Stimulated activated naive CD8-positive, alpha-beta T cell treated with anti-CD3 and anti-CD28 coated beads, Interleukin-15, amount 100 ng/mL, for 72 hours (primary cell): ENCODE data around the gene PAX4.

Experiments
- ATAC-seq: fragments of 150-1000 bp; cut with Tn5 transposase; 2 replicates; pipeline ENCODE4 v1.10.0; 2021; ENCODE audit warnings: mild to moderate bottlenecking, moderate library complexity
- DNase-seq, 2 donors: peaks; one replicate each; pipeline ENCODE4 v3.0.0; 2021 to 2022
- H3K27ac Mint-ChIP-seq, 2 donors: one replicate each; pipeline ENCODE4 v1.8.0; 2022; ENCODE audit warnings: mild to moderate bottlenecking in 2 of 2, mixed read lengths in 2 of 2, moderate library complexity in 2 of 2
- H3K27me3 Mint-ChIP-seq: one replicate; pipeline ENCODE4 v1.8.0; 2022; ENCODE audit warnings: mixed read lengths
- H3K4me1 Mint-ChIP-seq: one replicate; pipeline ENCODE4 v1.8.0; 2022; ENCODE audit warnings: mild to moderate bottlenecking, mixed read lengths
- H3K4me3 Mint-ChIP-seq, 2 donors: one replicate each; pipeline ENCODE4 v1.8.0; 2022; ENCODE audit warnings: mild to moderate bottlenecking in 2 of 2, mixed read lengths in 2 of 2, moderate library complexity in 1 of 2
- H3K9me3 Mint-ChIP-seq, 2 donors: one replicate each; pipeline ENCODE4 v1.8.0; 2022; ENCODE audit warnings: mixed read lengths in 2 of 2

The PAX4 gene, protein sequence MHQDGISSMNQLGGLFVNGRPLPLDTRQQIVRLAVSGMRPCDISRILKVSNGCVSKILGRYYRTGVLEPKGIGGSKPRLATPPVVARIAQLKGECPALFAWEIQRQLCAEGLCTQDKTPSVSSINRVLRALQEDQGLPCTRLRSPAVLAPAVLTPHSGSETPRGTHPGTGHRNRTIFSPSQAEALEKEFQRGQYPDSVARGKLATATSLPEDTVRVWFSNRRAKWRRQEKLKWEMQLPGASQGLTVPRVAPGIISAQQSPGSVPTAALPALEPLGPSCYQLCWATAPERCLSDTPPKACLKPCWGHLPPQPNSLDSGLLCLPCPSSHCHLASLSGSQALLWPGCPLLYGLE

DNA sequence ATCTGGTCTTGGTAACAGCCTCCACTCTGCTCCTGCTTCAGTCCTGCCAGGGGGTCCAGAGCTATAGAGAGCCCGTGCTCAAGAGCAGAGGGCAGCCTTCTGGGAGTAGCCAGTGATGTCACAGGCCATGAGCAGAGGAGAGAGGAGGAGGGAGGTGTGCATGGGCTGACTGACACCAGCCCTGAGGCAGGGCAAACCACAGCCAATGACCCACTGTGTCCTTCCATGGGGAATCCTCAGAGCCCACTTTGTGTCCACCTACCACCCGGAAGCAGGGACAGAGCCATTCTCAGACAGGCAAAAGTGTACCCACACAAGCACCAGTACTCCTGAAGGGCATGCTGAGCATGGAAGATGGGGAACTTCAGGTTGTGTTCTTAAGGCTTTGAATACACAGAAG, at the start of gene PAX4:
Gene PAX4, minus strand, starts transcription at position 101 of the 400 bp plus-strand sequence. CDS start 2,214 bp downstream, outside the sequence.
- DNase-seq = no peak
- no peak for ATAC-seq
- Mint-ChIP-seq H3K27ac (no peak within 1 kb of the TSS), H3K4me3 (no peak within 1 kb of the TSS), H3K9me3 (no peaks in the 10 kb centered on the region), H3K4me1 (peaks cover 17% of the 10 kb centered on the region), H3K27me3 (peaks cover 87% of the 10 kb centered on the region)

DNA sequence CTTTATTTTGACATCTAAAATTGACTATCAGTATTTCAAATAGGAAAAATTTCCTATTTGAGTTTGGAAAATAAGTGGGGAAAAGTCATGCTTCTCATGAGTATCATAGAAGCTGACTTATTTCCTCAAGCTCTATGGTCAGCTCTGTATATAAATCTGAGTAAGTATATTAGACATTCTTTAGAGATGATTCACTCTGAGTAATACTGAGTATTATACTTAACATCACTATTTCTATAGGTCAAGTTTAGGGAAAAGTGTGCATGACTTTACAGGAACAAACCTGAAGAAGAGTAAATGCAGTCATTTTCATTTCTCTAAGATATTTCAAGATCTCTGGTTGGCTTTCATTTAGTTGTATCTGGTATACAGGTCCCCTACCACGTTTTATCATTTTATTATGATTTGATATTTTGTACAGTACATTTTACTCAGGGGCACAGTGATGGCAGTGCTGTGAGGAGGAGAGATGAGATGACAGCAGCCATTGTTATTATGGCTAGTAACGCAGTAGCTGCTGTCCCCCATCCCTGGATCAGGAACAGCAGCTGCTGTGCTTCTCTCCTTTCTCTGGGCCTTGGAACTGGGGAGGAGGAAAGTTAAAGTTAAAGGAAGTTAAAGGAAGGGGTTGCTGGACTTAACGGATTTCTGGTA, 49.2 kb upstream of the PAX4 start:
- ATAC-seq (peak; percentile 88), DNase-seq (no peak)
- peak overlapping the region; percentile 1 to 86 for H3K27ac Mint-ChIP-seq
- H3K27me3 Mint-ChIP-seq = no peaks in the 10 kb centered on the region
- H3K4me3 Mint-ChIP-seq = no peak overlapping the region
- H3K9me3 Mint-ChIP-seq = no peaks in the 10 kb centered on the region
- H3K4me1 Mint-ChIP-seq = peaks cover 59% of the 10 kb centered on the region

DNA sequence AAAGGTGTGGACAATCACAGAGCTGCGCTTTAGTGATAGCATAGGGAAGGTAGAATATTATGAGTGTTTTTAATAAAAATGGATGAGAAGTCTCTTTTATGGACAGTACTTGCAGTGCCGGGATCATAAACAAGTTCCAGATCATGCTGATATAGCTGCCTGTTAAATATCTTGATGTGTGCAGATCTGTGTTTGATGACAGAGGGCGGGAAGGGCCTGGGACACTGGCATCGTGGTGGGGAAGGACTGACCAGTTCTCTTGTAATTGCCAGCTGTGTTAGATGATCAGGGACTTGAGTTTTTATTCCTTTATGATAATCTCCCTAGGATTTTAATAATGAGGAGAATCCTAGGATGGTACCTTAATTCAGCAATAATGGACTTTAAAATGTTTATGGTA, 48.7 kb upstream of the PAX4 start:
- no peak for DNase-seq
- H3K27me3 Mint-ChIP-seq = no peaks in the 10 kb centered on the region
- peak overlapping the region in 1 of 2 donors; percentile 72 for H3K27ac Mint-ChIP-seq
- H3K4me1 Mint-ChIP-seq = peaks cover 64% of the 10 kb centered on the region
- ATAC-seq = no peak
- peak overlapping the region in 1 of 2 donors; percentile 19 for H3K4me3 Mint-ChIP-seq
- H3K9me3 Mint-ChIP-seq = no peaks in the 10 kb centered on the region

DNA sequence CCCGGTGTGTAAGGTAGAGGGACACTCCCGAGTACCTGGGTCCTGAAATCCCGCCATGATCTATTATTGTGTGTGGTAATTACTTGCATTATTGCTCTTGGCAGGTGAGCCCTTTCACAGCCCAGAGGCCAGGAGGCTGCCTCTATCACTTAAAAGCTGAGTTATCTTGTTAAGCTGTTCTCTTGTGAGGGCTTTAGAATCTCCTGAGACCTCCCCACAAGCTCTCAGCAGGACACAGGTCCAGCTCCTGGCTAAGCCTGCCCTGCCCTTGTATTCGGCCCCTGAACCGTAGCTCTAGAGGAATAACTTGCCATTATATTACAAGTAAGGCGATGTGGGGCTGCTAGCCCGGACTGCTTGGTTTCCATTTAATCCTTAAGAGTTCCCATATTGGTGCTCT, 48.0 kb upstream of the PAX4 start:
- Mint-ChIP-seq H3K27ac (no peak overlapping the region), H3K4me3 (peak overlapping the region in 1 of 2 donors; percentile 19), H3K4me1 (peaks cover 70% of the 10 kb centered on the region), H3K27me3 (no peaks in the 10 kb centered on the region), H3K9me3 (no peaks in the 10 kb centered on the region)
- ATAC-seq (no peak), DNase-seq (no peak)

DNA sequence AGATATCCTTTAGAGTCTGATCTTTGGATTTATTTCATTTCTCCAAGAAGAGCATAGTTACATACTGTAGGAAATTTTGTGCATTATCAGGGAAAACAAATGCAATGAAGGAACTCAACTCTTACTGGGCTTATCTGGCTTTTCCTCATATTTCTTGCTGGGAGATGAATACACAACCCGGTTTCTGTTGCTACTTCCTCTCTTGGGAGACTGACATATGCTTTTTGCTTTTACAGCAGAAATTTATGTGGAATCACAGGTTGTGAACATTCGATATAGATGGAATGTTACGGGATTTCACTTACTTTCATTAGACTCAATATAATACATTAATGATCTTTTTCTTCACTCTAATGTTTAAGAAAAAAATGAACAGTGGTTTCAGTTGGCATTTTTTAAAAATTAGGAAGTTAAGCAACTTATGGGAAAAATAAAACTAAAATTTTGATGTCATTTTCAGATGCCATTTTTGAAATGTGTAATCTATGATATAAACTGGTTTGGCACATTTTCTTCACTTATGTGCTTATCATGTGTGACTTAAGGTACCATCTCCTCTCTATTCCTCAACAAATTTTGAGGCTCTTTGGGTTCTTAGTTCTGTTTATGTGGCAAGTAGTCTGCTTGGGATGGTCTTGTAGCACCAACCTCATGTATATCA, 41.2 kb upstream of the PAX4 start:
- DNase-seq = no peak
- no peak overlapping the region for H3K27ac Mint-ChIP-seq
- H3K9me3 Mint-ChIP-seq = no peaks in the 10 kb centered on the region
- H3K4me3 Mint-ChIP-seq = no peak overlapping the region
- ATAC-seq = no peak
- peaks cover 84% of the 10 kb centered on the region for H3K4me1 Mint-ChIP-seq
- no peaks in the 10 kb centered on the region for H3K27me3 Mint-ChIP-seq

DNA sequence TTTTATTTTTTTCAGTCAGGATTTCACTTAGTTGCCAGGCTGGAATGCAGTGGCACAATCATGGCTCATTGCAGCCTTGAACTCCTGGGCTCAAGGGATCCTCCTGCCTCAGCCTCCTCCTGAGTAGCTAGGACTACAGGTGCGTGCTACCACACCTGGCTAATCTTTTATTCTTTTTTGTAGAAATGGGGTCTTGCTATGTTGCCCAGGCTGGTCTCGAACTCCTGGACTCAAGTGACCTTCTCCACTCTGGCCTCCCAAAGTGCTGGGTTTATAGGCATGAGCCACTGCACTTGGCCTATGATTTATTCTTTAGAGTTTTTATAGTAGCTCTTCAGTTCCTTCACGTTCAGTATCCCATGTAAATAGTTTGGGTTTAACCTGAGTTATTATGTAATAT, 39.6 kb upstream of the PAX4 start:
- Mint-ChIP-seq H3K27me3 (no peaks in the 10 kb centered on the region), H3K4me3 (no peak overlapping the region), H3K27ac (peak overlapping the region in 1 of 2 donors; percentile 88), H3K9me3 (no peaks in the 10 kb centered on the region), H3K4me1 (peaks cover 86% of the 10 kb centered on the region)
- no peak for ATAC-seq
- no peak for DNase-seq

DNA sequence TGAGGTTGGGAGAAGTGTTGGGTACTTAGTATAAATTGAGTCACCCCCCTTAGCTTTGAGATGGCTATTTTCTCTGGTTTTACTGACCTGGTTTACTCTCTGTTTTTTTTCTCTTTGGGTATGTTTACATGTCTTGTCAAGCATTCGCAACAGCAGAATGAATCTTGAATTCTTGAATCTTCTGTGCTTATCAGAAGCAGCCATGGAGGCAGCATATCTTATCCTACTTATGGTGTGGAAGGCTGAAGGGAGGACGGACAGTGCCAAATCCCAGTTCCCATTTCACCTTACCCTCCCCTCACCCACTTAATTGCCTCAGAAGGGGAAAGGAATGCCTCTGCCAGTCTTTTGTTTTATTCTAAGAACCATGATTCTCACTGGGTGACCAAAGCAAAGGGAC, 37.8 kb upstream of the PAX4 start:
- Mint-ChIP-seq H3K27me3 (no peaks in the 10 kb centered on the region), H3K27ac (no peak overlapping the region), H3K4me1 (peaks cover 71% of the 10 kb centered on the region), H3K4me3 (no peak overlapping the region), H3K9me3 (no peaks in the 10 kb centered on the region)
- ATAC-seq (no peak), DNase-seq (no peak)

DNA sequence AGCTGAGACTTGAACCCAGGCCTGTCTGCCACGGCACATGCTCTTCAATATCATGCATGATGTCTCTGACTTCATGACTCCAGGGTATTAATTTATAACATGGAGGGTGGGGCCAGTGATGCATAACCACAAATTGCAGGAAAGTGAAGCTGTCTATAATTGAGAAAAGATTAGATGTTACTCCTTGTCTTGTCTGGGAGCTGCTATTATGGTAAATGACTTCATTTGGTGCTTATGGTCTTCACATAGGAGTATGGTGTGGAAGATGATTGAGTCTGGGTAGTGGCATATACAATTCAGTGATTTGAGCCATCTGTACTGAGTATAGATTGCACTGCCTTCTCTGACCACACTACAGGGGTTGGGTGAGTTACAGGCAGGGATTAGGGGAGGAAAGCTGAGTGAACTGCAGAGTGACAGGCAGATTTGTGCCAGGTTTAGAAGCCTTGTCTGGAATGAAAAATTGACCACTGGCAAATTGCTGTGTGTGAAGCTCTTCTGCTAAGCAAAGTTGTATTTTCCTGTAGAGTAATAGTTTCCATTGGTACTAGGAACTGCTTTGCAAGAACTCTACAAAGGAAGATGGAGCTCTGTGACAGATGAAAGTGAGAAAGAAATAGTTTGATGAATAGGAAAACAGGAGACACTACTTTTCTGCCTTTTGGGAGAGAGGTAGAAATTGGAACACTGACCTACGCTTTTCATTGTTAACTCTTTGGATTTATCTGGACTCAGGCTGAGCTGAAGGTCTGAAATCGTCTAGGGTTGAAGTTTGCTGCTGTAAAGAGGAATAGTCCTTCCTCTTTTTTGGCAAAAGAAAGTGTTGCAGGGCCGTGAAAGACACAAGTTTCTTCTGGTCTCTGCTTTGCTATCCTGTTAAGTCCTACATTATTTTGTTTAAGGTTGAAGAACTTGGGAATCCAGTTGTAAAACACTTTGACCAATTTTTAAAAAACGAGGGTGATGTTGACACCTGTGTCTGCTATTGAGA, 36.8 kb upstream of the PAX4 start:
- H3K9me3 Mint-ChIP-seq = no peaks in the 10 kb centered on the region
- peaks cover 61% of the 10 kb centered on the region for H3K4me1 Mint-ChIP-seq
- peak overlapping the region; percentile 14 to 70 for H3K27ac Mint-ChIP-seq
- H3K4me3 Mint-ChIP-seq = peak overlapping the region; percentile 97 to 100
- no peaks in the 10 kb centered on the region for H3K27me3 Mint-ChIP-seq
- ATAC-seq = no peak
- no peak for DNase-seq

DNA sequence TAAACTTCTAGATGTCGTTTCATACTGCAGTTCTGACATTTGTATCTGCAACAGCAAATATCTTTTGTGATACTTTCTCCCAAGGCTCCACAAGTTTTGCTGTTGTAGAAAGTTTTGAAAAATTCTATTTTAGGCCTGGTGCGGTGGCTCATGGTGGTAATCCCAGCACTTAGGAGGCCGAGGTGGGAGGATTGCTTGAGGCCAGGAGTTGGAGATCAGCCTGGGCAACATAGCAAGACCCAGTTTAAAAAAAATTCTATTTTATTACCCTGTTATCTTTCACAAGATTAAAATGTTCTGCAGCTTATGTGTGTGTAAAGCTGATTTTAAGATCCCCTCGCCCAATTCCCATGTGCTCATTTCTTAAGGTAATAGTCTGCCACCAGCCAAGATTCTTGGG, 35.5 kb upstream of the PAX4 start:
- DNase-seq = no peak
- H3K4me3 Mint-ChIP-seq = peak overlapping the region; percentile 97 to 100
- no peaks in the 10 kb centered on the region for H3K27me3 Mint-ChIP-seq
- H3K4me1 Mint-ChIP-seq = peaks cover 49% of the 10 kb centered on the region
- H3K27ac Mint-ChIP-seq = peak overlapping the region; percentile 81 to 98
- ATAC-seq = no peak
- H3K9me3 Mint-ChIP-seq = no peaks in the 10 kb centered on the region

DNA sequence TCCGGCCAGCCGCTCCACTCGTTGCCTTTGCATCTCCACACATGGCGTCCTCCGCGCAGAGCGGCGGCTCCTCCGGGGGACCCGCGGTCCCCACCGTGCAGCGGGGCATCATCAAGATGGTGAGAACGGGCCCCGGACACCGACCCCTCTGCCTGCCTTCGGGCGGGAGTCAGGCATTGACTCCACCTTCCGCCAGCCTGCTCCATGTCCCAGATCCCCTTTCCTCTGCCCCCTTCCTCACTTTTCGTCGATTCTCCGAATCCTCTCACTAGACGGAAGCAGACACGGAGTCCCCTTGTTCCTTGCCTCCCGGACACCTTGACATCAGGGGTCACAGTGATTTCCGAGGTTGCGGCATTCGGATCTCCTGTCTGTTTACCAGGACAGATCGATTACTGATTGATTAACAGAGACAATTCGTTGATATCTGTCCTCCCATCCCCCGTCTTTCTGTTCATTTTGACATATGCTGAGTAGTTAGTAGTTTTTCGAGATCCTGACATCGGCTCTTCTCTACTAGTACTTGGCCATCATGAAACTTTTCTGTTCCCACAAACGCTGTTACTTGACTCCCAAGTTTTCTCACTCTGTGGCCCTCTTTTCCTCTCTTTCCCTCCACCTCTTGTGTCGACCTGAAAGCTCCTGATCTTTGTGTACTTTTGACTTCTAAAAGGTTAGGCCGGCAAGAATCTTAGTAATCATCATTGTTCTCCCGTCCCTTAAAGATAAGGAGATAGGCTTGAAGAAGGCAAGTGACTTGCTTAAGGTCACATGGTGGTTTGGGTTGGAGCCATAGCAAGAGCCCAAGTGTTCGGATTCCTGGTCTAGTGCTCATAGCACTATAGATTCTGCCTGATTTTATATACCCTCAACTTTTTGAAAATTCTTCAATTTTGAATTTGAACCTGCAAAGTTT, 34.6 kb upstream of the PAX4 start:
- no peaks in the 10 kb centered on the region for H3K27me3 Mint-ChIP-seq
- ATAC-seq (peak; percentile 50), DNase-seq (no peak)
- H3K9me3 Mint-ChIP-seq = no peaks in the 10 kb centered on the region
- H3K27ac Mint-ChIP-seq = peak overlapping the region; percentile 96 to 98
- peak overlapping the region; percentile 97 to 100 for H3K4me3 Mint-ChIP-seq
- H3K4me1 Mint-ChIP-seq = peaks cover 41% of the 10 kb centered on the region

DNA sequence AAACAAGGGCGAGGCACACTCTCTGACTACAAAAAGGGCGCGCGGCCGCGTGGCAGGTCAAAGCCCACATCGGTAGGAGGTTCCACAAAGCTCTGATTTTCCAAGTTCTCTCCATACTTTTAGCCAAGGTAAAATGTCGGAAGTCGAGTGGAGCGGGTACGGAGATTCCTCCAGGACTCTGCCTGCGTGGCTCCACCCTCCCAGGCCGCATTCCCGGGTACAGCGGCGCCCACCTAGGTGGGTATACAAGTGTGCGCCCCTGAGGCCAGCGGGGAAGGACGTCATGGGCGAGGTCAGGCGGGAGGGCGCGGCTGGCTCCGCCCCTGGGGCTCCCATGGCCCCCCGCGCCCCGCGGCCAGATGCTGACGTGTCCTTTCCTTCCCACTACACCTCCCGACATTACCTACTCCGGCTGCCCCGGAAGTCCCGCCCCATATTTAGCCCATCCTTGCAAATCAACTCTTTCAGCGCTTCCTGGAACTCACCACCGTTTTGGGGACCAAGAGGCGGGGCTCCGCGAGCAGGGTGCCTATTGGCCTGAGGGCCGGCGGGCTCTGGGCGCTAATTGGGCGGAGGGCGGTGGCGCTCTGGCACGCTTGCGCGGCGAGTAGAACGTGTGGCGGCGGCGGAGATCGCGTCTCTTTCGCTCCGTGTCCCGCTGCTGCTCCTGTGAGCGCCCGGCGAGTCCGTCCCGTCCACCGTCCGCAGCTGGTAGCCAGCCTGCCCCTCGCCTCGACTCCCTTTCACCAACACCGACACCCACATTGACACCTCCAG, 33.8 kb upstream of the PAX4 start, which contains the start of gene SND1:
Gene SND1, plus strand, starts transcription at position 639 of the 777 bp plus-strand sequence. CDS start 180 bp downstream, outside the sequence.
- Mint-ChIP-seq H3K4me1 (peaks cover 32% of the 10 kb centered on the region), H3K27me3 (no peaks in the 10 kb centered on the region), H3K4me3 (peak within 1 kb of the TSS; percentile 97 to 100), H3K27ac (peak within 1 kb of the TSS; percentile 96 to 98), H3K9me3 (no peaks in the 10 kb centered on the region)
- DNase-seq (peak; percentile 98 to 99), ATAC-seq (peak; percentile 95)

DNA sequence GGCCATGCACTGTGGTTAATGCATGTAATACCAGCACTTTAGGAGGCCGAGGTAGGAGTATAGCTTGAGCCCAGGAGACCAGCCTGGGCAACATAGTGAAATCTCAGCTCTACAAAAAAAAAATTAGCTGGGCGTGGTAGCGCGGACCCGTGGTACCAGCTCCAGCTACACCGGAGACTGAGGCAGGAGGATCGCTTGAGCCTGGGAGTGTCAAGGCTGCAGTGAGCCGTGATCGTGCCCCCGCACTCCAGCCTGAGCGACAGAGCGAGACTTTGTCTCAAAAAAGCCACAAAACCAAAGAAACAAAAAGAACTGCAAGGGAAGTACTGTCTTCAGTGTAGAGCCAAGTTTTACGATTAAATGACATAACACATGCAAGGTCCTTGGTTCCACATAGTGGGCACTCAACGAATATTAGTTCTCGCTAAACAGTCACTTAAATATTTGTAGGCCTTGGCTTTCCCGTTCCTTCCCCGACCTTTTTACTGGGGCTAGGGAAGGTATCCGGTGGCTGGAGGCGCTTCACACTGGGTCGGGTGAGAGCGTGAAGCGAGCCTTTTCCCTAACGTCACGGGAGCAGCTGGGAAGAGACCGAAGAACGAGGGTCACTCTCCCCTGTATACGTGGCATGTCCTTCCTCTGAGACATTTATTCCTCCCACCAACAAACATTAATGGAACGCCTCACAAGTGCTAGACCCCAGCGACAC, 33.1 kb upstream of the PAX4 start:
- no peaks in the 10 kb centered on the region for H3K9me3 Mint-ChIP-seq

DNA sequence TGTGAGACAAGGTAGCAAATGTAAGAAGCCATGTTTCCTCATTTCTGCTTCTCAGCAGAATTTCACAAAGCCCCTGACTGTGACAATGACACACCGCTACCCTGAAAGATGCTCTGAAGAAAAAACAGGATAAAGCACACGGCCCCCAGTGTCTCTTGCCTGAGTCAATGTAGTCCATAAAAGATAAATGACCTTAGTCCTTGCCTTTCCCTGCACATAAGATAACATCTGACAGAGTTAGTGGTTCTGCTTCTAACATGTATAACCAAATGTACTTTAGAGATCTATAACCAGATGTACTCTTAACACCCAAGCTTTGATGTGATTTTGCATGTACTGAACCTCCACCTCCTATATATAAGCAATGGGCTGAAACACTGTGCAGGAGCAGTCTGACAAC, 31.0 kb upstream of the PAX4 start:
- H3K27ac Mint-ChIP-seq = no peak overlapping the region
- no peaks in the 10 kb centered on the region for H3K9me3 Mint-ChIP-seq
- H3K4me3 Mint-ChIP-seq = no peak overlapping the region
- ATAC-seq (no peak), DNase-seq (no peak)
- H3K4me1 Mint-ChIP-seq = peaks cover 7% of the 10 kb centered on the region
- H3K27me3 Mint-ChIP-seq = no peaks in the 10 kb centered on the region

More for the DNA sequence above, 33.1 kb upstream of the PAX4 start:
- ATAC-seq (no peak), DNase-seq (peak in 1 of 2 donors; percentile 20)
- peak overlapping the region; percentile 96 to 98 for H3K27ac Mint-ChIP-seq
- H3K4me3 Mint-ChIP-seq = peak overlapping the region; percentile 97 to 100
- no peaks in the 10 kb centered on the region for H3K27me3 Mint-ChIP-seq
- peaks cover 27% of the 10 kb centered on the region for H3K4me1 Mint-ChIP-seq
